ES-I3 (cell line): Measurements from ENCODE around the gene PLK2.

ENCODE experiments used
- H3K36me3 ChIP-seq: 2 replicates; pipeline ENCODE4 v1.6.1; 2013; ENCODE audit warnings: mild to moderate bottlenecking, low read length, control low read depth, moderate library complexity; ENCODE audit not compliant: insufficient read depth
- H3K4me1 ChIP-seq: 2 replicates; pipeline ENCODE4 v1.6.1; 2013; ENCODE audit warnings: mild to moderate bottlenecking, control low read depth, low read length; ENCODE audit not compliant: insufficient read depth
- H3K9ac ChIP-seq: 2 replicates; pipeline ENCODE4 v1.6.1; 2013; ENCODE audit warnings: low read depth, mild to moderate bottlenecking, low read length, moderate library complexity
- H3K9me3 ChIP-seq: 2 replicates; pipeline ENCODE4 v1.6.1; 2013; ENCODE audit warnings: mild to moderate bottlenecking, low read length, moderate library complexity; ENCODE audit not compliant: control insufficient read depth, insufficient read depth

Gene PLK2

GRCh38 chr5:58450811-58451629 is 8.9 kb downstream of the PLK2 start:
- H3K9me3 ChIP-seq: no peaks in the 10 kb centered on the region

DNA sequence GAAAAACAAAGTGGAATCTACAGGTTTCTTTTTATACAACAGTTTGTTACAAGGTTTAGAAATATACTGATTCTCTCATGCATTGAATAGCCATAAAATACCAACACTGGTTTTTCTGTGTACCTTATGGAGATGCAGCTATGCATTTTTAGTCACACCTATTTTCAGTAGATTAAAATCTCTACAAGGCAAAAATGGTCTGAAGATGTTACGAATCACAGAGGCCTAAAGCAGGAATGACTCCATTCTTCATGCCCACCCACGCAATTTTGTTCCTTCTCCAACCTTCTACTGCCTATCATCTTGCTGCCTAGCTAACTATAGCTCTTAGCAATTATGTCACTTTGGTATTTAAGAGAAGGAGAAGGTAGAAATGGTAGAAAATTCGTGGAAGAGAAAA is 9.9 kb downstream of the PLK2 start:
- Histone ChIP-seq H3K36me3 (peaks cover 15% of the 10 kb centered on the region), H3K9me3 (no peaks in the 10 kb centered on the region), H3K4me1 (no peaks in the 10 kb centered on the region), H3K9ac (no peak overlapping the region)

More at GRCh38 chr5:58450811-58451629, 8.9 kb downstream of the PLK2 start:
- Histone ChIP-seq H3K9ac (no peak overlapping the region), H3K4me1 (no peaks in the 10 kb centered on the region), H3K36me3 (peaks cover 25% of the 10 kb centered on the region)

- no peaks in the 10 kb centered on the region for H3K9me3 ChIP-seq
- no peaks in the 10 kb centered on the region for H3K36me3 ChIP-seq
- no peaks in the 10 kb centered on the region for H3K4me1 ChIP-seq
- no peak overlapping the region for H3K9ac ChIP-seq
Observed at GRCh38 chr5:58447226-58447625, 12.7 kb downstream of the PLK2 start.

- no peaks in the 10 kb centered on the region for H3K9me3 ChIP-seq
- no peak overlapping the region for H3K9ac ChIP-seq
- H3K4me1 ChIP-seq: no peaks in the 10 kb centered on the region
- no peaks in the 10 kb centered on the region for H3K36me3 ChIP-seq
Observed at GRCh38 chr5:58446024-58446423, 13.9 kb downstream of the PLK2 start.

DNA sequence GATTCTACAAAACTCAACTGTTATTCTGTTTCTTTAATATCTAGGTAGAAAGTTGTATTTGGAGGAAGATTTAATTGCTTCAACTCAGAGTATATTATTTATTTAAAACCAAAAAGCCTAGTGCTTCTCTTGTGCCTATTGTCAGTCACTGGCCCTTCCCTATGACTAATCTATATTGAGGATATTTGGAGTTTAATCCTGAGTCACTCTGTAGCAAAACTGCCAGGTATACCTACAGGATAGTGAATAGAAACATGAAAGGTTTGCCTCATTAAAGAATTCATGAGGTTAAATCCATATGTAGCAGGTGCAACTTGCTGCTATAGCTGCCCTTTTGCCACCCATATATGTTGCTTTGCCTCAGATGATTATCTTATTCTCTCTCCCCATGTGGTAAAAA is 15.1 kb downstream of the PLK2 start:
- H3K4me1 ChIP-seq: no peaks in the 10 kb centered on the region
- H3K9me3 ChIP-seq: no peaks in the 10 kb centered on the region

GRCh38 chr5:58440901-58441460 is 18.9 kb downstream of the PLK2 start:
- H3K4me1 ChIP-seq: no peaks in the 10 kb centered on the region
- H3K9me3 ChIP-seq: no peaks in the 10 kb centered on the region
- no peaks in the 10 kb centered on the region for H3K36me3 ChIP-seq
- no peak overlapping the region for H3K9ac ChIP-seq

More for the DNA sequence above, 15.1 kb downstream of the PLK2 start:
- Histone ChIP-seq H3K9ac (no peak overlapping the region), H3K36me3 (no peaks in the 10 kb centered on the region)

- no peaks in the 10 kb centered on the region for H3K4me1 ChIP-seq
- no peak overlapping the region for H3K9ac ChIP-seq
- H3K9me3 ChIP-seq: no peaks in the 10 kb centered on the region
- no peaks in the 10 kb centered on the region for H3K36me3 ChIP-seq
Observed at GRCh38 chr5:58439094-58439644, 20.7 kb downstream of the PLK2 start.

DNA sequence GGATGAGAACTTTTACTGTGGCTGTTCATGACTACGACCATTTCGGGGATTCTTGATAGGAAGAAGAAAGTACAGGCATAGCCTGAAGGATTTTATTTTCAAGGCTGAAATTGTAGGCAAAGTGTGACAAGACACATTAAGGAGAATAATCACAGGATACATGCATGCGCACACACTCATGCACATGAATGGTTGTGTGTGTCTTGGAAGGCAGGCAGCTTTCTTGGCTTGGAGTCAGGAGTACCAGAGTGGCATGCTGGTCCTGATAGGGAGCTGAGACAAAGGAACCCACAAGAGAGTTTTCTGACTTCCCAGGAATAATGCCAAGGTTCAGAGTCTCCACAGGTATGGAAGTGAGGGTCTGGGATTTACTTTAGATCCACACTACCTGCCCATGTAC is 22.2 kb downstream of the PLK2 start:
- no peaks in the 10 kb centered on the region for H3K9me3 ChIP-seq
- H3K36me3 ChIP-seq: no peaks in the 10 kb centered on the region
- H3K9ac ChIP-seq: no peak overlapping the region
- no peaks in the 10 kb centered on the region for H3K4me1 ChIP-seq

DNA sequence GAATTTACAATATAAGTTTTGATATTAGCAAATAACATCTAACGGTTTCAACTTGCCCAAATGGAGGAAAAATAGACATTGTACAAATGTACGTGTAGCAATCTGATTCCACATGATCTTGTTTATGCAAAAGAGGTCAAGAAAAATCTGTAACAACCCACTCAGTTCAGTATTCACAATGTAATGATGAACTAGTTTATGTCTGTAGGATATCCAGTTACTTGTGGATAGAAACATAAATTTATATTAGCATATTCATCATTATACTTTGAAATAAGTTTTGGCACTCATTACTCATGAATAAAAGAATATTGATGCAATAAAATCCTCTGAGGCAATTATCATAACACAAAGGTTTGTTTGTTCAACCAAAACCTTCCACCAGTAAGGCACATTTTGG is 28.1 kb downstream of the PLK2 start:
- Histone ChIP-seq H3K36me3 (no peaks in the 10 kb centered on the region), H3K9me3 (no peaks in the 10 kb centered on the region), H3K4me1 (no peaks in the 10 kb centered on the region), H3K9ac (no peak overlapping the region)

- no peaks in the 10 kb centered on the region for H3K36me3 ChIP-seq
- H3K4me1 ChIP-seq: peaks cover 4% of the 10 kb centered on the region; the same call in 1 of the 2 replicates
- no peaks in the 10 kb centered on the region for H3K9me3 ChIP-seq
- H3K9ac ChIP-seq: no peak overlapping the region
Observed at GRCh38 chr5:58412932-58413331, 47.0 kb downstream of the PLK2 start.

GRCh38 chr5:58412081-58412480 is 47.8 kb downstream of the PLK2 start:
- no peaks in the 10 kb centered on the region for H3K36me3 ChIP-seq
- H3K9me3 ChIP-seq: no peaks in the 10 kb centered on the region
- H3K4me1 ChIP-seq: peaks cover 4% of the 10 kb centered on the region; the same call in 1 of the 2 replicates
- no peak overlapping the region for H3K9ac ChIP-seq

DNA sequence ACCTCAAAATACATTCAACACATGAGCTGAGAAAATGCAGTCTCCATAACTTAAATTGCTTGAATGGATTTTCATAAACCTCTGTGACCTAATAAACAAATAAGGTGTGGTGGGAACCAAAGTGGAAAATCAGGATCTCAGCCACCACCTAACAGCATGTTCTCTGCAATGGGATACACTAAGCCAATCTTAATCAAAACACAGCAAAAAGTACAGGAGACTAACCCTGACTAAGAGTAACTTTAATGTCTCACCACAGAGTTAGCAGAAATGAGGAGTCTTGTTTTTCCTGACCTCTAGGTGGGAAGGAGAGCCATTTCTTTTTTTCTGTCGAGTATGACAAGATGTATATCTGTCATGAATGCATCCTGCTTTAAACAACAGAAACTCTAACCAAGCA is 48.5 kb downstream of the PLK2 start:
- peaks cover 4% of the 10 kb centered on the region; the same call in 1 of the 2 replicates for H3K4me1 ChIP-seq
- no peaks in the 10 kb centered on the region for H3K36me3 ChIP-seq
- no peaks in the 10 kb centered on the region for H3K9me3 ChIP-seq
- H3K9ac ChIP-seq: no peak overlapping the region

DNA sequence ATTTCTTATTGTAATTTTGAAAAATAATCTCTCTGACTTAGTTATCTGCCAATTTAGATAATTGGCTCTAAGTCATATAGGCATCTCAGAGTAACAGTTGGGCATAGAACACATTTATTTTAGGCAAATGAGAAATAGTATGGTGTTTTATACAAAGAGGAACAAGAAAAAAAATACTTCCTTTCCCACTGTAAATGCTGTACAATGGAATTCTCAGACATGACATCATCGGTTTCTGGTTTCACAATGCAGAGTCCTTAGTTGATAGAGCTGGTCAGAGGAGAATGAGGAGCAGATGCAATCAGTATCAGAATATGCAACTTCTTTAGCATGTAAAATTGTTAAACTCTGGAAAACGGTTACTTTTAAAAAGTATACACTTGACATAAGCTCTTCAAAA is 49.4 kb downstream of the PLK2 start:
- H3K9ac ChIP-seq: no peak overlapping the region
- H3K36me3 ChIP-seq: no peaks in the 10 kb centered on the region
- H3K4me1 ChIP-seq: peaks cover 8% of the 10 kb centered on the region; the same call in 1 of the 2 replicates
- H3K9me3 ChIP-seq: no peaks in the 10 kb centered on the region

- Histone ChIP-seq H3K9me3 (no peaks in the 10 kb centered on the region), H3K9ac (no peak overlapping the region), H3K36me3 (no peaks in the 10 kb centered on the region), H3K4me1 (peaks cover 18% of the 10 kb centered on the region; the same call in 1 of the 2 replicates)
Observed at GRCh38 chr5:58407042-58407719, 52.7 kb downstream of the PLK2 start.
